MM.1S (cell line): Measurements from ENCODE around the gene CACNA1H.
A peak's percentile ranks its signal among the peaks of the same experiment; 100 is the strongest.
"Not testable (repeated sequence)": the region's sequence is repeated elsewhere in the genome, so short reads cannot be mapped to it uniquely, and the experiment has no call there.

ENCODE experiments used
- DNase-seq: peaks from one replicate; pipeline ENCODE4 v3.0.0-alpha.2; 2015
- H2AFZ ChIP-seq: fragments of 300-600 bp; sonication (generic); 2 replicates; pipeline ENCODE4 v1.6.0; 2016; ENCODE audit warnings: antibody characterized with exemption, low read length
- H3F3A ChIP-seq: fragments of 300-600 bp; sonication (generic); 2 replicates; pipeline ENCODE4 v1.6.1; 2016; ENCODE audit warnings: mild to moderate bottlenecking, antibody characterized with exemption, low read length, moderate library complexity, mixed read lengths; ENCODE audit not compliant: insufficient read depth
- H3K27ac ChIP-seq: fragments of 300-600 bp; sonication (generic); 2 replicates; pipeline ENCODE4 v1.5.1; 2016; ENCODE audit warnings: mild to moderate bottlenecking, low read length
- H3K27me3 ChIP-seq: fragments of 300-600 bp; sonication (generic); replicated peaks from 2 replicates; pipeline ENCODE4 v1.6.0; 2016; ENCODE audit warnings: low read length; ENCODE audit not compliant: insufficient read depth
- H3K36me3 ChIP-seq: fragments of 300-600 bp; sonication (generic); replicated peaks from 2 replicates; pipeline ENCODE4 v1.6.1; 2016; ENCODE audit warnings: mild to moderate bottlenecking, low read length, mixed read lengths; ENCODE audit not compliant: insufficient read depth
- H3K4me1 ChIP-seq: fragments of 300-600 bp; sonication (generic); 2 replicates; pipeline ENCODE4 v1.6.1; 2016; ENCODE audit warnings: low read length, mixed read lengths
- H3K4me2 ChIP-seq: fragments of 300-600 bp; sonication (generic); 2 replicates; pipeline ENCODE4 v1.6.0; 2016; ENCODE audit warnings: low read depth, low read length
- H3K4me3 ChIP-seq: fragments of 300-600 bp; sonication (generic); 2 replicates; pipeline ENCODE4 v1.5.1; 2016; ENCODE audit warnings: low read length, mixed read lengths
- H3K79me2 ChIP-seq: fragments of 300-600 bp; sonication (generic); 2 replicates; pipeline ENCODE4 v1.6.1; 2016; ENCODE audit warnings: mixed run types, low read length, mixed read lengths
- H3K9ac ChIP-seq: fragments of 300-600 bp; sonication (generic); 2 replicates; pipeline ENCODE4 v1.6.1; 2016; ENCODE audit warnings: low read length, mixed read lengths
- H3K9me2 ChIP-seq: fragments of 300-600 bp; sonication (generic); replicated peaks from 2 replicates; pipeline ENCODE4 v1.6.1; 2016; ENCODE audit warnings: mild to moderate bottlenecking, low read length, mixed read lengths; ENCODE audit not compliant: insufficient read depth
- H3K9me3 ChIP-seq: fragments of 300-600 bp; sonication (generic); replicated peaks from 2 replicates; pipeline ENCODE4 v1.6.1; 2016; ENCODE audit warnings: mild to moderate bottlenecking, low read length, mixed read lengths; ENCODE audit not compliant: insufficient read depth
- H4K20me1 ChIP-seq: fragments of 300-600 bp; sonication (generic); 2 replicates; pipeline ENCODE4 v1.6.1; 2016; ENCODE audit warnings: mild to moderate bottlenecking, low read length, moderate library complexity, mixed read lengths; ENCODE audit not compliant: insufficient read depth
- EZH2 ChIP-seq: fragments of 300-600 bp; sonication (generic); optimal IDR thresholded peaks from 2 replicates; pipeline ENCODE3; 2017; ENCODE audit warnings: low read depth, mild to moderate bottlenecking, antibody characterized with exemption, low read length, mixed read lengths
- EZH2phosphoT487 ChIP-seq: fragments of 300-600 bp; sonication (generic); IDR thresholded peaks from 2 replicates; pipeline ENCODE4 v1.6.1; 2018; ENCODE audit warnings: antibody characterized with exemption, low read length
- TF ChIP-seq, protein P1 (sequence below): fragments of 300-600 bp; sonication (generic); IDR thresholded peaks from 2 replicates; pipeline ENCODE4 v1.5.1; 2016; ENCODE audit warnings: antibody characterized with exemption, low read length, mixed read lengths

Gene CACNA1H

DNA sequence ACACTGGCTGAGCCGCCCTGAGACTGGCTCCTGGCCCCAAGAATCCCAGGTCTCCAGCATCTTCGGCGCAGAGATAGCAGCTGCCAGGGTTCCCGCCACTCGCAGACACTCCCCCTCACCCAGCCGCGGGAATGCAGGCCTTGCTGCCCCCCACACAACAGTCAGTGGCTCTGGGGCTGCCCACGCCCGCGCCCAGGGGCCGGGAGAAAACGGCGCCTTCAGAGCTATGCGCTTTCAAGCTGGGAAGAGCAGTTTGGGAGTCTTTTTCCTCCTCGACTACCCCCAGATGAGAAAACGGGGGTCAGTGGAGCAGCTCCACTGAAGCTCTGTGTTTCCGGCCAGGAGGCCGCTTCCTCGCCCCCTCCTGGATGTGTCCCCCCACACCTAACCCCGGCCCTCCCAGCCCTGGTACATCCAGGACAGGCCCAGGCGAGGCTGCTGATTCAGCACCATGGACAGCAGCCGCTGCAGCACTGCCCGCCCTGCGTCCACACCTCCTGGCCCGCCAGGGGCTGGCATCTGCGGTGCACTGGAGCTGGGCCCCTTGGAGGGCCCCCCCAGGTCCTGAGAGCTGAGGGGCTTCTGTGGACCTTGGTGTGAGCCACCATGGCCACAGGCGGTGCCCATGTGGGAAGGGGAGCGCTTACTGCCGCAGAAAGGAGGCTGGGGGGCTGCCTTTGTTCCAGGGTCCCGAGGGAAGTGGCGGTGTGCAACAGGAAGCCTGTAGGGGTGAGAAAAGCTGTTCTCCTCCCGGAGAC lies 35.7 kb downstream of the CACNA1H start:
- TF ChIP-seq EZH2 (no peak), EZH2phosphoT487 (no peak)
- TF ChIP-seq, protein P1, sequence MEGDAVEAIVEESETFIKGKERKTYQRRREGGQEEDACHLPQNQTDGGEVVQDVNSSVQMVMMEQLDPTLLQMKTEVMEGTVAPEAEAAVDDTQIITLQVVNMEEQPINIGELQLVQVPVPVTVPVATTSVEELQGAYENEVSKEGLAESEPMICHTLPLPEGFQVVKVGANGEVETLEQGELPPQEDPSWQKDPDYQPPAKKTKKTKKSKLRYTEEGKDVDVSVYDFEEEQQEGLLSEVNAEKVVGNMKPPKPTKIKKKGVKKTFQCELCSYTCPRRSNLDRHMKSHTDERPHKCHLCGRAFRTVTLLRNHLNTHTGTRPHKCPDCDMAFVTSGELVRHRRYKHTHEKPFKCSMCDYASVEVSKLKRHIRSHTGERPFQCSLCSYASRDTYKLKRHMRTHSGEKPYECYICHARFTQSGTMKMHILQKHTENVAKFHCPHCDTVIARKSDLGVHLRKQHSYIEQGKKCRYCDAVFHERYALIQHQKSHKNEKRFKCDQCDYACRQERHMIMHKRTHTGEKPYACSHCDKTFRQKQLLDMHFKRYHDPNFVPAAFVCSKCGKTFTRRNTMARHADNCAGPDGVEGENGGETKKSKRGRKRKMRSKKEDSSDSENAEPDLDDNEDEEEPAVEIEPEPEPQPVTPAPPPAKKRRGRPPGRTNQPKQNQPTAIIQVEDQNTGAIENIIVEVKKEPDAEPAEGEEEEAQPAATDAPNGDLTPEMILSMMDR = no peak
- Histone ChIP-seq H3F3A (no peaks in the 10 kb centered on the region), H3K79me2 (no peaks in the 10 kb centered on the region), H3K4me3 (no peak overlapping the region), H3K9me3 (no peaks in the 10 kb centered on the region), H3K27me3 (peaks cover 60% of the 10 kb centered on the region), H4K20me1 (no peaks in the 10 kb centered on the region), H3K27ac (no peak overlapping the region), H3K9ac (no peak overlapping the region), H2AFZ (no peak overlapping the region), H3K36me3 (no peaks in the 10 kb centered on the region), H3K9me2 (no peaks in the 10 kb centered on the region), H3K4me2 (no peak overlapping the region), H3K4me1 (no peaks in the 10 kb centered on the region)
- peak; percentile 51 for DNase-seq

DNA sequence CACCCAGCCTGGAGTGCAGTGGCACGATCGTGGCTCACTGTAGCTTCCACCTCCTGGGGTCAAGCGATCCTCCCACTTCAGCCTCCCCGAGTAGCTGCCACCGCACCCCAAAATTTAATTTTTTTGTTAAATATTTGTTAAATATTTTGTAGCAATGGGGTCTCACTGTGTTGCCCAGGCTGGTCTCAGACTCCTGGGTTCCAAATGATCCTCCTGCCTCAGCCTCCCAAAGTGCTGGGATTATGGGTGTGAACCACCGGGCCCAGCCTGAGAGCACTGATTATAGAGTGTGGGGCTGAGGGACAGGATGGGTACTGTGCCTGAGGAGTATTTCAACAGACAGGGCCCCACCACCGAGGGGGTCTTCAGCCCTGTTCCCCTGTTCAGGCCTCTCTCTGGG lies 36.5 kb downstream of the CACNA1H start:
- H4K20me1 ChIP-seq = no peaks in the 10 kb centered on the region
- no peaks in the 10 kb centered on the region for H3K79me2 ChIP-seq
- no peak overlapping the region for H3K27ac ChIP-seq
- peaks cover 60% of the 10 kb centered on the region for H3K27me3 ChIP-seq
- no peak for TF ChIP-seq EZH2
- no peaks in the 10 kb centered on the region for H3K9me2 ChIP-seq
- H3K4me3 ChIP-seq = no peak overlapping the region
- H2AFZ ChIP-seq = no peak overlapping the region
- no peak for DNase-seq
- H3K9me3 ChIP-seq = no peaks in the 10 kb centered on the region
- H3K4me1 ChIP-seq = no peaks in the 10 kb centered on the region
- no peaks in the 10 kb centered on the region for H3F3A ChIP-seq
- H3K4me2 ChIP-seq = no peak overlapping the region
- H3K9ac ChIP-seq = no peak overlapping the region
- no peaks in the 10 kb centered on the region for H3K36me3 ChIP-seq

DNA sequence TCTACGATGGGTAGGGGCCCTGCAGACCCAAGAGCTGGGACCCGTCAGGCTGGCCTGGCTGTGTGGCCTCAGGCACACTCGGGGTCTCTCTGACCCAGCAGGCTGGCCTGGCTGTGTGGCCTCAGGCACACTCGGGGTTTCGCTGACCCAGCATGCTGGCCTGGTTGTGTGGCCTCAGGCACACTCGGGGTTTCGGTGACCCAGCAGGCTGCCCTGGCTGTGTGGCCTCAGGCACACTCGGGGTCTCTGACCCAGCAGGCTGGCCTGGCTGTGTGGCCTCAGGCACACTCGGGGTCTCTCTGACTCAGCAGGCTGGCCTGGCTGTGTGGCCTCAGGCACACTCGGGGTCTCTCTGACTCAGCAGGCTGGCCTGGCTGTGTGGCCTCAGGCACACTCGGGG lies 37.9 kb downstream of the CACNA1H start:
- H3K4me3 ChIP-seq, H3K9ac ChIP-seq, H4K20me1 ChIP-seq, DNase-seq, H3K79me2 ChIP-seq, H3K4me2 ChIP-seq, H3K4me1 ChIP-seq, H3K36me3 ChIP-seq, H3K9me2 ChIP-seq, H3K27ac ChIP-seq, H3K9me3 ChIP-seq, H2AFZ ChIP-seq, H3F3A ChIP-seq: not testable (repeated sequence)
- H3K27me3 ChIP-seq = peaks cover 57% of the 10 kb centered on the region

DNA sequence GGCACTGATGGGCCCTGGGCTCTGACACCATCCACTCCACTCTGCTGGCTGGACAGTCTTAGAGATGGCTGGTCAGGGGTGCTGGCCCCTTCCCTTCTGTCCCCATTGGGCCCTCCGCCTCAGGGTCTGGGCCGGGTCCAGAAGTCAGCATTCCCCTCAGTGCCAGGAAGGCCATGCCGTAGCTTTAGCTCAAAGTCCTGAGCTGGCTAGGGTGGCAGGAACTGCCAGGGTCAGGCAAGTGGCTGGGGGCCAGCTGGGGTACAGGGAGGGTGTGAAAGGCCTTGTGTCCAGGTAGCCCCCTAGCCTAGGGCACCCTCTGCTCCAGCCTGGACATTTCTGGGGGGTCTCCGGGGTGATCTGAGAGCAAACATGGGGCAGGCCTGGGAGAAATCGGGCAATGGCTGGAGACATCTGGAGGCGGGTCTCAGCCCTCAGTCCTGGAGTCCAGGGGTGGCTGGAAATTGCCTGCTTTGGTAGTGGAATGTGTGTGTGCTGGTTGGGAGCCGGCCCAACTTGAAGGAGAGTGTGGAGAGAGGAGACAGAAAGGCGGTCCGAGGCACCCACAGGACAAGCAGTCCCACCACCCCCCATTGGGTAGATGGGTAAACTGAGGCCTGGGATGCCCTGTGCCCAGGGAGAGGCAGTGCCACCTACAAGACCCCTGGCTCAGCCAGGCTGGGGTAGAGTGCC lies 39.6 kb downstream of the CACNA1H start:
- Histone ChIP-seq H3K9ac (no peak overlapping the region), H2AFZ (no peak overlapping the region), H3K27me3 (peaks cover 61% of the 10 kb centered on the region), H3K4me2 (no peak overlapping the region), H3K79me2 (no peaks in the 10 kb centered on the region), H4K20me1 (no peaks in the 10 kb centered on the region), H3K4me3 (no peak overlapping the region), H3K9me2 (no peaks in the 10 kb centered on the region), H3K4me1 (no peaks in the 10 kb centered on the region), H3K9me3 (no peaks in the 10 kb centered on the region), H3K27ac (no peak overlapping the region), H3K36me3 (no peaks in the 10 kb centered on the region), H3F3A (no peaks in the 10 kb centered on the region)
- no peak for DNase-seq
- no peak for TF ChIP-seq EZH2
- TF ChIP-seq, protein P1 = no peak
- TF ChIP-seq EZH2phosphoT487 = no peak
